Mammary microvascular endothelial cell (primary cell): ENCODE measurements around the gene GDA. TPM values are rescaled to one million over a fixed set of nuclear protein-coding genes. Genes with fewer than 3 reads are reported as not detected.

Source experiments
- total RNA-seq: library from RNA; depleted of rRNA; stranded (reverse); fragments of >200 nt; gene quantifications from 2 replicates; pipeline ENCODE4 v1.2.3, GENCODE V29; 2015

The GDA gene
- total RNA-seq, result 2.7 TPM in 2 replicates

DNA sequence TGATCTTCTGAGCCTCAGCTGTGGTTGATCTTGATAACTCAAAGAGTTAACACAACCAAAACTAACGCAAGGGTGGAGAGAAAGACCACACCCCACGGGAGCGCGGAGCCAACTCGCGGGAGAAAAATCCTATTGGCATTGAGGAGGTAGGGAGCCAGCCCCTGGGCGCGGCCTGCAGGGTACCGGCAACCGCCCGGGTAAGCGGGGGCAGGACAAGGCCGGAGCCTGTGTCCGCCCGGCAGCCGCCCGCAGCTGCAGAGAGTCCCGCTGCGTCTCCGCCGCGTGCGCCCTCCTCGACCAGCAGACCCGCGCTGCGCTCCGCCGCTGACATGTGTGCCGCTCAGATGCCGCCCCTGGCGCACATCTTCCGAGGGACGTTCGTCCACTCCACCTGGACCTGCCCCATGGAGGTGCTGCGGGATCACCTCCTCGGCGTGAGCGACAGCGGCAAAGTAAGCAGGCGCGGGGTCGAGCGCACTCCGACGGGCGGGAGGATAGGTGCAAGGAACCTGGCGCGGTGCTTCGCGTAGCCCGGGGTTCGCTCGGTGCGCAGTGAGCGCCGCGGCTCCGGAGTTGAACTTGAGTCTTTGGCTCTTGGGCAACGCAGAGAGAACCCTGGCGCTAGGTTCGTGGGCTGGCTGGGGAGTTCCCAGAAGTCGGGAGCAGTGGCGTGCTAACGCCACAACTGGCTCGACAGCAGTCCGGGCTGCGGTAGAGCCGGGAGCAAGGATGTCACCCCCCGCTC, at the start of gene GDA:
Gene GDA (plus strand): TSS at position 210 of the 745 bp plus-strand sequence. CDS start 120 bp downstream, at position 330.

Other genes with a start within 250 kb of the GDA start
- gene ABHD17B, start 238.2 kb upstream of the GDA start, total RNA-seq, result 17.7 TPM in 2 replicates
- 4.8 and 9.4 TPM in 2 replicates for gene C9orf85, start 237.8 kb upstream of the GDA start, total RNA-seq
- gene C9orf57, start 88.8 kb upstream of the GDA start, total RNA-seq, result not detected in 2 replicates
- gene ZFAND5, start 215.8 kb downstream of the GDA start, total RNA-seq, result 69.5 and 85.0 TPM in 2 replicates